IMR-90 (cell line): ENCODE measurements around the gene LRFN4.

Experiments used
- CEBPB ChIP-seq: IDR thresholded peaks from 2 replicates; pipeline ENCODE4 v1.6.1; 2012; ENCODE audit warnings: low read depth, low read length, improper control_type of control experiment
- CTCF ChIP-seq: conservative IDR thresholded peaks from 2 replicates; pipeline ENCODE4 v1.5.1; 2012; ENCODE audit warnings: mild to moderate bottlenecking, low read depth, low read length, improper control_type of control experiment
- FOS ChIP-seq: fragments of 150-350 bp; IDR thresholded peaks from 2 replicates; pipeline ENCODE4 v1.6.1; 2016; ENCODE audit warnings: low read depth, low read length
- MAFK ChIP-seq: IDR thresholded peaks from 2 replicates; pipeline ENCODE4 v1.6.1; 2012; ENCODE audit warnings: low read depth, low read length, improper control_type of control experiment
- POLR2A ChIP-seq: IDR thresholded peaks from 2 replicates; pipeline ENCODE4 v1.6.1; 2012; ENCODE audit warnings: mild to moderate bottlenecking, low read depth, low read length
- RAD21 ChIP-seq: IDR thresholded peaks from 2 replicates; pipeline ENCODE4 v1.6.1; 2012; ENCODE audit warnings: low read length, improper control_type of control experiment
- RCOR1 ChIP-seq: IDR thresholded peaks from 2 replicates; pipeline ENCODE4 v1.6.1; 2012; ENCODE audit warnings: mild to moderate bottlenecking, low read length, improper control_type of control experiment; ENCODE audit not compliant: insufficient replicate concordance
- RFX5 ChIP-seq: IDR thresholded peaks from 2 replicates; pipeline ENCODE4 v1.8.0; 2012; ENCODE audit warnings: low read depth, mild to moderate bottlenecking, low read length, moderate library complexity
- SMC3 ChIP-seq: fragments of 150-350 bp; IDR thresholded peaks from 2 replicates; pipeline ENCODE4 v1.6.1; 2016; ENCODE audit warnings: low read depth, mild to moderate bottlenecking, antibody characterized with exemption, low read length, moderate library complexity
- TF ChIP-seq, protein P1 (sequence below): fragments of 150-350 bp; IDR thresholded peaks from 2 replicates; pipeline ENCODE4 v1.6.1; 2017; ENCODE audit warnings: mild to moderate bottlenecking, antibody characterized with exemption, low read length, low read depth
- TF ChIP-seq, protein P2 (sequence below): fragments of 150-350 bp; IDR thresholded peaks from 2 replicates; pipeline ENCODE4 v1.6.1; 2016; ENCODE audit warnings: low read depth, mild to moderate bottlenecking, low read length, moderate library complexity, borderline replicate concordance

GRCh38 chr11:66904055-66904454 is 47.2 kb downstream of the LRFN4 start:
- TF ChIP-seq CTCF: no peak
- TF ChIP-seq POLR2A: no peak
- no peak for TF ChIP-seq RAD21
- TF ChIP-seq RCOR1: no peak
- no peak for TF ChIP-seq CEBPB
- TF ChIP-seq SMC3: no peak
- TF ChIP-seq, protein P1, sequence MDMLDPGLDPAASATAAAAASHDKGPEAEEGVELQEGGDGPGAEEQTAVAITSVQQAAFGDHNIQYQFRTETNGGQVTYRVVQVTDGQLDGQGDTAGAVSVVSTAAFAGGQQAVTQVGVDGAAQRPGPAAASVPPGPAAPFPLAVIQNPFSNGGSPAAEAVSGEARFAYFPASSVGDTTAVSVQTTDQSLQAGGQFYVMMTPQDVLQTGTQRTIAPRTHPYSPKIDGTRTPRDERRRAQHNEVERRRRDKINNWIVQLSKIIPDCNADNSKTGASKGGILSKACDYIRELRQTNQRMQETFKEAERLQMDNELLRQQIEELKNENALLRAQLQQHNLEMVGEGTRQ: no peak
- TF ChIP-seq, protein P2, sequence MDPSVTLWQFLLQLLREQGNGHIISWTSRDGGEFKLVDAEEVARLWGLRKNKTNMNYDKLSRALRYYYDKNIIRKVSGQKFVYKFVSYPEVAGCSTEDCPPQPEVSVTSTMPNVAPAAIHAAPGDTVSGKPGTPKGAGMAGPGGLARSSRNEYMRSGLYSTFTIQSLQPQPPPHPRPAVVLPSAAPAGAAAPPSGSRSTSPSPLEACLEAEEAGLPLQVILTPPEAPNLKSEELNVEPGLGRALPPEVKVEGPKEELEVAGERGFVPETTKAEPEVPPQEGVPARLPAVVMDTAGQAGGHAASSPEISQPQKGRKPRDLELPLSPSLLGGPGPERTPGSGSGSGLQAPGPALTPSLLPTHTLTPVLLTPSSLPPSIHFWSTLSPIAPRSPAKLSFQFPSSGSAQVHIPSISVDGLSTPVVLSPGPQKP: no peak
- TF ChIP-seq FOS: no peak
- TF ChIP-seq MAFK: no peak
- no peak for TF ChIP-seq RFX5
